ENCODE results near the gene PDLIM5.
"Not testable (repeated sequence)": the region's sequence is repeated elsewhere in the genome, so short reads cannot be mapped to it uniquely, and the experiment has no call there.

Gene PDLIM5

GRCh38 chr4:94466923-94467322, 15.2 kb downstream of the PDLIM5 start:
- no peak for DNase-seq

GRCh38 chr4:94468093-94468769, 16.5 kb downstream of the PDLIM5 start:
- DNase-seq, result no peak

- DNase-seq, result no peak
These were observed 17.6 kb downstream of the PDLIM5 start for GRCh38 chr4:94469221-94469784.

GRCh38 chr4:94470132-94470531, 18.4 kb downstream of the PDLIM5 start:
- DNase-seq, result no peak

- DNase-seq, result not testable (repeated sequence)
These were observed 19.0 kb downstream of the PDLIM5 start for GRCh38 chr4:94470782-94471181.

- DNase-seq, result no peak
These were observed 20.5 kb downstream of the PDLIM5 start for GRCh38 chr4:94472056-94472826.

GRCh38 chr4:94475050-94475449, 23.3 kb downstream of the PDLIM5 start:
- no peak for DNase-seq

GRCh38 chr4:94475794-94476193, 24.1 kb downstream of the PDLIM5 start:
- no peak for DNase-seq

- no peak for DNase-seq
These were observed 25.5 kb downstream of the PDLIM5 start for GRCh38 chr4:94477227-94477626.

GRCh38 chr4:94478805-94479204, 27.1 kb downstream of the PDLIM5 start:
- DNase-seq, result not testable (repeated sequence)

GRCh38 chr4:94479358-94480141, 27.8 kb downstream of the PDLIM5 start:
- no peak for DNase-seq

- no peak for DNase-seq
These were observed 28.7 kb downstream of the PDLIM5 start for GRCh38 chr4:94480362-94480951.

GRCh38 chr4:94483895-94484294, 32.2 kb downstream of the PDLIM5 start:
- no peak for DNase-seq

GRCh38 chr4:94484818-94485217, 33.1 kb downstream of the PDLIM5 start:
- no peak for DNase-seq

GRCh38 chr4:94486372-94486801, 34.6 kb downstream of the PDLIM5 start:
- no peak for DNase-seq

GRCh38 chr4:94488670-94489069, 36.9 kb downstream of the PDLIM5 start:
- no peak for DNase-seq

- DNase-seq, result no peak
These were observed 37.4 kb downstream of the PDLIM5 start for GRCh38 chr4:94489098-94489497.

- DNase-seq, result no peak
These were observed 38.7 kb downstream of the PDLIM5 start for GRCh38 chr4:94490437-94490836.

GRCh38 chr4:94491322-94491721, 39.6 kb downstream of the PDLIM5 start:
- DNase-seq, result no peak

- DNase-seq, result no peak
These were observed 43.7 kb downstream of the PDLIM5 start for GRCh38 chr4:94495408-94495807.

GRCh38 chr4:94497690-94498089, 45.9 kb downstream of the PDLIM5 start:
- no peak for DNase-seq

GRCh38 chr4:94498502-94498901, 46.8 kb downstream of the PDLIM5 start:
- no peak for DNase-seq

GRCh38 chr4:94500685-94501084, 48.9 kb downstream of the PDLIM5 start:
- DNase-seq, result no peak
